ENCODE measurements around the gene UCN2.

Gene UCN2

DNA sequence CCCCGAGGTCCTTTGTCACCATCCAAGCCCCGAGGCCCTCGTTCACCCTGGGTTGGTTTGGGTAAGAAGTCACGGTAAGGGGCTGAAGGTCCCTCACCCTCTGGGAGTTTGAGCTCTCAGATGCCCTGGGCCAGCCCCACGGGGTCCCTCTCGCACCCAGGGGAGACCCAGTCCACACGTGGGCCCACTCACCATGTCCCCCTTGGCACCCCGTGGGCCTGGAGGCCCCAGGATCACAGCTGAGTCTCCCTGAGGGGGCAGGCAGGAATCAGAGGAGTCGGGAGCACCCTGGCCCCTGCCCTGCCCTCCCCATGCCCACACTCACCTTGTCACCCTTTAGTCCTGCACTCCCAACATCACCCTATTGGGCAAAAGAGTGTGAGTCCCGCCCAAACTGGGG lies 5.8 kb upstream of the UCN2 start:
- no peaks in the 10 kb centered on the region for H3K36me3 ChIP-seq (ENCODE audit: control insufficient read depth, low read length)
- TF ChIP-seq, protein P1, sequence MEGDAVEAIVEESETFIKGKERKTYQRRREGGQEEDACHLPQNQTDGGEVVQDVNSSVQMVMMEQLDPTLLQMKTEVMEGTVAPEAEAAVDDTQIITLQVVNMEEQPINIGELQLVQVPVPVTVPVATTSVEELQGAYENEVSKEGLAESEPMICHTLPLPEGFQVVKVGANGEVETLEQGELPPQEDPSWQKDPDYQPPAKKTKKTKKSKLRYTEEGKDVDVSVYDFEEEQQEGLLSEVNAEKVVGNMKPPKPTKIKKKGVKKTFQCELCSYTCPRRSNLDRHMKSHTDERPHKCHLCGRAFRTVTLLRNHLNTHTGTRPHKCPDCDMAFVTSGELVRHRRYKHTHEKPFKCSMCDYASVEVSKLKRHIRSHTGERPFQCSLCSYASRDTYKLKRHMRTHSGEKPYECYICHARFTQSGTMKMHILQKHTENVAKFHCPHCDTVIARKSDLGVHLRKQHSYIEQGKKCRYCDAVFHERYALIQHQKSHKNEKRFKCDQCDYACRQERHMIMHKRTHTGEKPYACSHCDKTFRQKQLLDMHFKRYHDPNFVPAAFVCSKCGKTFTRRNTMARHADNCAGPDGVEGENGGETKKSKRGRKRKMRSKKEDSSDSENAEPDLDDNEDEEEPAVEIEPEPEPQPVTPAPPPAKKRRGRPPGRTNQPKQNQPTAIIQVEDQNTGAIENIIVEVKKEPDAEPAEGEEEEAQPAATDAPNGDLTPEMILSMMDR (IDR thresholded peaks at IDR 0.05; ENCODE audit: low read depth, low read length, poor library complexity, severe bottlenecking), result no peak
- no peak for TF ChIP-seq EZH2phosphoT487 (IDR thresholded peaks at IDR 0.05; ENCODE audit: borderline replicate concordance, low read length)

DNA sequence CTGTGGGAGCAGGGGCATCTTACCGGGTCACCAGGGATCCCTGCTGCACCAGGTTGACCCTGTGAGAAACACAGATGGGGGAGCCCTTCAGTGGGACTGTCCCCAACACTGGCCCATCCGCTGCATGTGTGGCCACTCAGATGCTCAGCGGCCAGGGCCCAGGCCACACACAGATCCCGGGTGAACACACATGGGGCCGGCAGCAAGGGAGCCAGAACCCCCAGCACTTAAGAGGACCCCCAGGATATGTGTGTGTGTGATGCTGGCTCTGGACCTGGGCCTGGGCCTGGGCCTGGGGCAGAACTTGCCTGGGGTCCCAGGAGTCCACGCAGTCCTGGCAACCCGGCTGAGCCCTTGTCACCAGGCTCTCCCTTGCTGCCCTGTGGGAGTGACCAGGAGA lies 4.9 kb upstream of the UCN2 start:
- H3K9me2 ChIP-seq (replicated peaks; ENCODE audit: control insufficient read depth, low read length), result no peaks in the 10 kb centered on the region
- H3K27ac ChIP-seq (ENCODE audit: low read depth, low read length), result no peak overlapping the region
- no peaks in the 10 kb centered on the region for H4K20me1 ChIP-seq (ENCODE audit: control insufficient read depth, insufficient read depth, low read depth, low read length)
- no peaks in the 10 kb centered on the region for H3K79me2 ChIP-seq (ENCODE audit: control insufficient read depth, low read length)
- H3K27me3 ChIP-seq (ENCODE audit: control insufficient read depth, low read length), result no peaks in the 10 kb centered on the region
- no peak overlapping the region for H3K4me2 ChIP-seq (ENCODE audit: low read length)
- no peak overlapping the region for H3K4me3 ChIP-seq (ENCODE audit: low read length)
- TF ChIP-seq, protein P1 (IDR thresholded peaks at IDR 0.05; ENCODE audit: low read depth, low read length, poor library complexity, severe bottlenecking), result no peak
- TF ChIP-seq EZH2phosphoT487 (IDR thresholded peaks at IDR 0.05; ENCODE audit: borderline replicate concordance, low read length), result no peak
- H3K36me3 ChIP-seq (ENCODE audit: control insufficient read depth, low read length), result no peaks in the 10 kb centered on the region
- H3K9me3 ChIP-seq (ENCODE audit: control insufficient read depth, insufficient read depth, low read length), result no peaks in the 10 kb centered on the region
- no peaks in the 10 kb centered on the region for H3K4me1 ChIP-seq (ENCODE audit: control insufficient read depth, low read length)
- H3F3A ChIP-seq (ENCODE audit: control insufficient read depth, insufficient read depth), result no peaks in the 10 kb centered on the region

More for the DNA sequence above, 5.8 kb upstream of the UCN2 start:
- Histone ChIP-seq H3F3A (ENCODE audit: control insufficient read depth, insufficient read depth) (no peaks in the 10 kb centered on the region), H3K9me2 (replicated peaks; ENCODE audit: control insufficient read depth, low read length) (no peaks in the 10 kb centered on the region), H4K20me1 (ENCODE audit: control insufficient read depth, insufficient read depth, low read depth, low read length) (no peaks in the 10 kb centered on the region), H3K4me3 (ENCODE audit: low read length) (no peak overlapping the region), H3K79me2 (ENCODE audit: control insufficient read depth, low read length) (no peaks in the 10 kb centered on the region), H3K4me1 (ENCODE audit: control insufficient read depth, low read length) (no peaks in the 10 kb centered on the region), H3K4me2 (ENCODE audit: low read length) (no peak overlapping the region), H3K27me3 (ENCODE audit: control insufficient read depth, low read length) (no peaks in the 10 kb centered on the region), H3K27ac (ENCODE audit: low read depth, low read length) (no peak overlapping the region), H3K9me3 (ENCODE audit: control insufficient read depth, insufficient read depth, low read length) (no peaks in the 10 kb centered on the region)

DNA sequence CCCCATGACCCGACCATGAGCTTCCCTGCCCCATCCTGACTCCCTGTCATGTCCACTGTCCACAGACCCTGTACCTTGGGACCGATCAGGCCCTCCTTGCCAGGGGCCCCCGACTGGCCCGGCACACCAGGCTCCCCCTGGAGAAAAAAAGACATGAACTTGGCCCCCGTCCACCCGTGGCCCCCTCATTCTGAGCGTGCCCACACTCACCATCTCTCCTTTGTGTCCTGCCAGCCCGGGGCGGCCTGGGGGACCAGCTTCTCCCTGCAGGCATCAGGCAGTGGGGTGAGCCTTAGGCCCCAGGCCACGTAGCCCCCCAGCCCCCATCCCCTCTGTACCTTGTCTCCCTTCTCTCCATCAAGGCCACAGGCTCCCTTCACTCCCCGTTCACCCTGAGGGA lies 3.9 kb upstream of the UCN2 start:
- no peak overlapping the region for H3K4me2 ChIP-seq (ENCODE audit: low read length)
- H3K27me3 ChIP-seq (ENCODE audit: control insufficient read depth, low read length), result no peaks in the 10 kb centered on the region
- H3K4me3 ChIP-seq (ENCODE audit: low read length), result no peak overlapping the region
- no peak overlapping the region for H3K27ac ChIP-seq (ENCODE audit: low read depth, low read length)
- H3F3A ChIP-seq (ENCODE audit: control insufficient read depth, insufficient read depth), result no peaks in the 10 kb centered on the region
- H4K20me1 ChIP-seq (ENCODE audit: control insufficient read depth, insufficient read depth, low read depth, low read length), result no peaks in the 10 kb centered on the region
- no peaks in the 10 kb centered on the region for H3K9me3 ChIP-seq (ENCODE audit: control insufficient read depth, insufficient read depth, low read length)
- no peaks in the 10 kb centered on the region for H3K4me1 ChIP-seq (ENCODE audit: control insufficient read depth, low read length)
- no peaks in the 10 kb centered on the region for H3K36me3 ChIP-seq (ENCODE audit: control insufficient read depth, low read length)
- TF ChIP-seq, protein P1 (IDR thresholded peaks at IDR 0.05; ENCODE audit: low read depth, low read length, poor library complexity, severe bottlenecking), result no peak
- no peak for TF ChIP-seq EZH2phosphoT487 (IDR thresholded peaks at IDR 0.05; ENCODE audit: borderline replicate concordance, low read length)
- H3K9me2 ChIP-seq (replicated peaks; ENCODE audit: control insufficient read depth, low read length), result no peaks in the 10 kb centered on the region
- H3K79me2 ChIP-seq (ENCODE audit: control insufficient read depth, low read length), result no peaks in the 10 kb centered on the region

DNA sequence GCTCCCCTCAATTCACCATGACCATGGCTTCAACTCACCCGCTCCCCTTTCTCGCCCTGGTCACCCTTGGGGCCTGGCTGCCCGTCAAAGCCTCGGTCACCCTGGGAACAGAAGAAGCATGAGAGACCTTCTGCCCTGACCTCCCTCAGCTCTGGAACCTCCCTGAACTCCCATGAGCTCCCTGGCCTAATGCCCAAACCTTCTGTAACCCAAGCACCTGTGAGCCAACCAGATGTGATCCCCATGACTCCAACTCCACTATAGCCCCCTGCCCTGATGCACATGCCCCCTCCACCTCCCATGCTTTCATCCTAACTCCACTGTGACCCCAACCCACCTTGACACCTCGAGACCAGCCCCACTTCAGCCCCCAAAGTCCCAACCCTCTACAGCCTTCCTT lies 3.5 kb upstream of the UCN2 start:
- H3K36me3 ChIP-seq (ENCODE audit: control insufficient read depth, low read length), result no peaks in the 10 kb centered on the region
- H3K4me3 ChIP-seq (ENCODE audit: low read length), result no peak overlapping the region
- H4K20me1 ChIP-seq (ENCODE audit: control insufficient read depth, insufficient read depth, low read depth, low read length), result no peaks in the 10 kb centered on the region
- H3K27ac ChIP-seq (ENCODE audit: low read depth, low read length), result no peak overlapping the region
- no peaks in the 10 kb centered on the region for H3F3A ChIP-seq (ENCODE audit: control insufficient read depth, insufficient read depth)
- TF ChIP-seq EZH2phosphoT487 (IDR thresholded peaks at IDR 0.05; ENCODE audit: borderline replicate concordance, low read length), result no peak
- TF ChIP-seq, protein P1 (IDR thresholded peaks at IDR 0.05; ENCODE audit: low read depth, low read length, poor library complexity, severe bottlenecking), result no peak
- no peaks in the 10 kb centered on the region for H3K9me2 ChIP-seq (replicated peaks; ENCODE audit: control insufficient read depth, low read length)
- H3K4me2 ChIP-seq (ENCODE audit: low read length), result no peak overlapping the region
- no peaks in the 10 kb centered on the region for H3K27me3 ChIP-seq (ENCODE audit: control insufficient read depth, low read length)
- no peaks in the 10 kb centered on the region for H3K9me3 ChIP-seq (ENCODE audit: control insufficient read depth, insufficient read depth, low read length)
- H3K79me2 ChIP-seq (ENCODE audit: control insufficient read depth, low read length), result no peaks in the 10 kb centered on the region
- H3K4me1 ChIP-seq (ENCODE audit: control insufficient read depth, low read length), result no peaks in the 10 kb centered on the region
